Testis (tissue), 2 donors: ENCODE measurements around the gene ZFP3.

ENCODE experiments used
- CTCF ChIP-seq, 3 experiments: fragments of 450-650 bp in 2 of 3; fragments of 200-600 bp in 1 of 3; sonication (generic) in 1 of 3; IDR thresholded peaks; one replicate each; pipeline ENCODE4 v1.5.1; 2016 to 2019; ENCODE audit warnings: antibody characterized with exemption in 3 of 3, mild to moderate bottlenecking in 2 of 3, moderate library complexity in 1 of 3
- POLR2A ChIP-seq: fragments of 450-650 bp; IDR thresholded peaks from one replicate; pipeline ENCODE4 v1.6.1; 2017; ENCODE audit warnings: antibody characterized with exemption, mild to moderate bottlenecking, moderate library complexity

GRCh38 chr17:5110816-5111215, 32.5 kb downstream of the ZFP3 start:
- TF ChIP-seq CTCF (IDR thresholded peaks at IDR 0.05) = no peak
- no peak for TF ChIP-seq POLR2A
